OCI-LY1 (cell line): ENCODE data around the gene BICDL1.

ENCODE experiments used
- CTCF ChIP-seq: fragments of 200-600 bp; sonication (generic), shearing (Covaris generic); IDR thresholded peaks from 2 replicates; pipeline ENCODE4 v1.5.1; 2017; ENCODE audit warnings: mild to moderate bottlenecking, antibody characterized with exemption, low read length, moderate library complexity, mixed read lengths
- EZH2 ChIP-seq: fragments of 200-600 bp; sonication (generic), shearing (Covaris generic); IDR thresholded peaks from 2 replicates; pipeline ENCODE4 v1.8.0; 2017; ENCODE audit warnings: borderline replicate concordance, mixed run types, mild to moderate bottlenecking, antibody characterized with exemption, low read length, moderate library complexity, mixed read lengths

GRCh38 chr12:119992129-119992705 is 3.2 kb downstream of the BICDL1 start:
- no peak for TF ChIP-seq CTCF
- TF ChIP-seq EZH2: no peak
